ENCODE measurements around the gene SMARCA2. TPM values are rescaled to one million over a fixed set of nuclear protein-coding genes. Genes with fewer than 3 reads are reported as not detected.

Gene SMARCA2
- total RNA-seq, 6 experiments from 2014 or later: 73.2 to 113 (median 96.6) TPM

DNA sequence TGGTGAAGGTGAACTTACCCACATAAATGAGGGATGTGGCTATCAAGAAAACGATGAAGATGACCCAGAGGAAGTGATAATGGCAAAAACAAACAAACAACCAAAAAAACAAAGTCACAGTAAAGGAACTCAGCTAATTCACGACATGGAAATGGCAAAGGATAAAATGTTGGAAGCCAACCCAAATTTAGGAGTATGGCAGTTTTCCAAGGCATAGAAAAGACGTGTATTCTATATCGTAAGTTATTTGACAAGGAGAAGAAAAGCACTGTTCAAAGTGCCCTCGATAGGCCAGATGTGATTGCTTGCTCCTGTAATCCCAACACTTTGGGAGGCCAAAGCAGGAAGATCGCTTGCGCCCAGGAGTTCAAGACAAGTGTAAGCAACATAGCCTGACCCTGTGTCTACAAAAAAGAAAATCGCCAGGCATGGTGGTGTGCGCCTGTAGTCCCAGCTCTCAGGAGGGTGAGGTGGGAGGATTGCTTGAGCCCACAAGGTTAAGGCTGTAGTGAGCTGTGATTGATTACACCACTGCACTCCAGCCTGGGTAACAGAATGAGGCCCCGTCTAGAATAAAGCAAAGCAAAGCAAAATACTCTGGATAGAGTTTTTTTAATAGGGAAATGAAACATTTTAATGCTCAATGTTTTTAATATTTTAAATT lies 138.0 kb downstream of the SMARCA2 start:
- H3K36me3 Mint-ChIP-seq (ENCODE audit: low read depth): peaks cover 4% of the 10 kb centered on the region
- DNase-seq: no peak
- H3K4me3 Mint-ChIP-seq: no peak overlapping the region
- H3K9me3 Mint-ChIP-seq: no peaks in the 10 kb centered on the region
- TF ChIP-seq, protein P1, sequence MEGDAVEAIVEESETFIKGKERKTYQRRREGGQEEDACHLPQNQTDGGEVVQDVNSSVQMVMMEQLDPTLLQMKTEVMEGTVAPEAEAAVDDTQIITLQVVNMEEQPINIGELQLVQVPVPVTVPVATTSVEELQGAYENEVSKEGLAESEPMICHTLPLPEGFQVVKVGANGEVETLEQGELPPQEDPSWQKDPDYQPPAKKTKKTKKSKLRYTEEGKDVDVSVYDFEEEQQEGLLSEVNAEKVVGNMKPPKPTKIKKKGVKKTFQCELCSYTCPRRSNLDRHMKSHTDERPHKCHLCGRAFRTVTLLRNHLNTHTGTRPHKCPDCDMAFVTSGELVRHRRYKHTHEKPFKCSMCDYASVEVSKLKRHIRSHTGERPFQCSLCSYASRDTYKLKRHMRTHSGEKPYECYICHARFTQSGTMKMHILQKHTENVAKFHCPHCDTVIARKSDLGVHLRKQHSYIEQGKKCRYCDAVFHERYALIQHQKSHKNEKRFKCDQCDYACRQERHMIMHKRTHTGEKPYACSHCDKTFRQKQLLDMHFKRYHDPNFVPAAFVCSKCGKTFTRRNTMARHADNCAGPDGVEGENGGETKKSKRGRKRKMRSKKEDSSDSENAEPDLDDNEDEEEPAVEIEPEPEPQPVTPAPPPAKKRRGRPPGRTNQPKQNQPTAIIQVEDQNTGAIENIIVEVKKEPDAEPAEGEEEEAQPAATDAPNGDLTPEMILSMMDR (IDR thresholded peaks at IDR 0.05): no peak
- H3K27me3 Mint-ChIP-seq (ENCODE audit: insufficient read depth): no peaks in the 10 kb centered on the region
- peaks cover 32% of the 10 kb centered on the region for H3K4me1 Mint-ChIP-seq (ENCODE audit: low read depth)
- H3K27ac Mint-ChIP-seq: no peak overlapping the region

DNA sequence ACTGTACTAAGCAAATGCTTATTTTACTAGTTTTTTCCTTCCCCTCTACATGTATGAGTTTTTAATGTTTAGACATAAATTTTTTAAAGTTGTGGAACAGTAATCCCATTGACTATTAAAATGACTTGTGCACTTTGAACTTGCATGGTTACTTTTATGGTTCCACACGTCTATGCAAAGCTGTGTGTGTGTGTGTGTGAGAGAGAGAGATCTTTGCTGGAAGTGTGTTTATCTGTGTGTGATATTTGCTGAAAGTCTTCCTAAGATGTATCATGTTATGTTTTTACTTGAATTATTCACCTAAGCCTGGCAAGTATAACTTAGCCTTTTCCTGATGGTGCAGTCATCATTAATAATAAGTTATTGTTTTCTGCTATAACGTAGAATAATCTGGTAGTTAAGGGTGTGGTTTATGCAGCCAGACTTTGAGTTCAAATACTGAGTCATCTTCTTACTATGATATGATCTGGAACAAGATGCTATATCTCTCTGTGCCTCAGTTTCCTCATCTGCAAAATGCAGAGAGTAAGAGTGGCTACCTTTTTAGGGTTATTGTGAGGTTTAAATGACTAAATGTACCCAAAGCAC lies 138.6 kb downstream of the SMARCA2 start:
- DNase-seq: no peak
- Mint-ChIP-seq H3K27ac (no peak overlapping the region), H3K9me3 (no peaks in the 10 kb centered on the region), H3K27me3 (ENCODE audit: insufficient read depth) (no peaks in the 10 kb centered on the region), H3K4me3 (no peak overlapping the region), H3K4me1 (ENCODE audit: low read depth) (peaks cover 38% of the 10 kb centered on the region), H3K36me3 (ENCODE audit: low read depth) (peaks cover 3% of the 10 kb centered on the region)
- TF ChIP-seq, protein P1 (IDR thresholded peaks at IDR 0.05): no peak

DNA sequence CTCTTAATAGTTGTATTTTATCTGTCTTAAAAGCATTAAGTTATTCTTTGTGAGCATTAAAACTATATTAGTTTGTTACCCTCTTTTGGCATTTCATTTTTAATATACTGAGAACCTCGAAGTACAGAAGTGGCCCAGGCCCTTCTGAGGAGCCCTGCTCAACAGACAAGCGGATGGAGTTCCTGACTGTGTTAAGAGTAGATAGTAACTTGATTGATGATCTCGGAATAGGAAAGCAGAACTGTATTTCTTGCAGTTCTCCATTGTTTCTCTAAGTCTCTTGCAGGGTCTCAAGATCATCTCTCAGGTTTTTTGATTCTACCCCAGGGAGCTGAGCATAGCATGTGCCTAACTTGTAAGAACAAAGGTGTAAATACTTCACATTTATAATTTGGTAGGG lies 139.6 kb downstream of the SMARCA2 start:
- H3K27ac Mint-ChIP-seq: no peak overlapping the region
- TF ChIP-seq, protein P1 (IDR thresholded peaks at IDR 0.05): no peak
- no peaks in the 10 kb centered on the region for H3K27me3 Mint-ChIP-seq (ENCODE audit: insufficient read depth)
- H3K4me1 Mint-ChIP-seq (ENCODE audit: low read depth): peaks cover 45% of the 10 kb centered on the region
- H3K9me3 Mint-ChIP-seq: no peaks in the 10 kb centered on the region
- no peaks in the 10 kb centered on the region; the same call in 1 of the 2 replicates for H3K36me3 Mint-ChIP-seq (ENCODE audit: low read depth)
- no peak for DNase-seq
- no peak overlapping the region for H3K4me3 Mint-ChIP-seq

DNA sequence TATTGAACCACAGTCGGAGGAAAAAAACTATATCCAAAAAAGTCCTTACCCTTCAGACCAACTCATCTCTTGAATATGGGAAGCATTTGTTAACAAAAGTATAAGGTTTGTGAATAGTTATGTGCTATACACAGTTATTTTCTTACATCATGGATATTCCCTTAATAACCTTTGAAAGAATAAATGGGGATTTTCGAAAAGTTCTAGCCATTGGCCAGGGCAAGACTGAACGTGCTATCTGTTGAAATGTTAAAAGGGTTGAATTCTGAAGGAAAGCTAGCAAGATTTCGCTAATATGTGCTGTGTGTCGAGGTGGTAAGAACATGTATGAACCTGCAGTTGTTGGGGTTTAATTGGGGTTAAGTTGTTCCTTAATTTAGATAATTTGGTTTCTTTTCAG lies 140.8 kb downstream of the SMARCA2 start:
- TF ChIP-seq, protein P1 (IDR thresholded peaks at IDR 0.05): no peak
- Mint-ChIP-seq H3K9me3 (no peaks in the 10 kb centered on the region), H3K4me3 (no peak overlapping the region), H3K4me1 (ENCODE audit: low read depth) (peaks cover 57% of the 10 kb centered on the region), H3K27me3 (ENCODE audit: insufficient read depth) (no peaks in the 10 kb centered on the region; the same call in 1 of the 2 replicates), H3K27ac (no peak overlapping the region), H3K36me3 (ENCODE audit: low read depth) (no peaks in the 10 kb centered on the region; the same call in 1 of the 2 replicates)
- DNase-seq: no peak

DNA sequence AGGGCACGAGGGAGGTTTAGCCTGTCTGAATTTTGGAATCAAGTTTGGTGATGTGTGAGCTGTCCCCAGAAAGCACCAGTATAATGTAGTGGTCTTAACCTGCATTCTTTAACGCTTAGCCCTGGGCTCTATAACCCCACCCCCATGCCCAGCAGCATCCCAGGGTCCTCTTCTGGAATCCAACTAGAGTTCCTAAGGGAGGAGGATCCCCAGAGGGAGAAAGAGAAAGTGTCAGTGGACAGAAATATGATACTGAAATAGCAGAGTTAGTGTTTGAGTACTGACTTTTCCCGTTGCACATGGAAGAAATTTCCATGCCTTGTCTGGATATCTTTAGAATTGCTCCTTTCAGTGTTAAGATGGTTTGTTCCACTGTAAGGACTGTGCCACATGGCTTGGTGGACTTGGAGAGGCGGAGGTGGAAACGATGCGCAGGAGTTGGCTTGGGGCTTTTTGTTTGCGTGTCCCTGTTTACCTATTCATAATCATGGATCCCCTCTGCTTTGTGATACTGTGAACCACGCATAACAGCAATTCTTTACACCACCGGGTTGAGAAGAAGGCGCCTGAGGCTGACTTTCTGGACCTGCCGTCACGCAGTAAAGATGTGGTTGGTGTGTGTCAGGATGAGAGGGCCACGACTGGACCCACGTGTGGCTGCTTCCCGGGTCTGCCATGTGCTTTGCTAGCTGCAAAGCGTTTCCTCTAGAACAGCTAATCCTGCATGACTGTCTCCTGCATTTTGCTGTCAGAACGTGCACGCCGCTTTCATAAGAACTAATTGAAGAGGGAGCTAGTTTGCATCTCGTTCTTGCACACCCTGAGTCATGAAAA lies 142.3 kb downstream of the SMARCA2 start:
- H3K4me3 Mint-ChIP-seq: peak overlapping the region; percentile 97
- no peaks in the 10 kb centered on the region; the same call in 1 of the 2 replicates for H3K27me3 Mint-ChIP-seq (ENCODE audit: insufficient read depth)
- TF ChIP-seq, protein P1 (IDR thresholded peaks at IDR 0.05): no peak
- no peaks in the 10 kb centered on the region for H3K9me3 Mint-ChIP-seq
- H3K36me3 Mint-ChIP-seq (ENCODE audit: low read depth): peaks cover 6% of the 10 kb centered on the region; the same call in 1 of the 2 replicates
- H3K27ac Mint-ChIP-seq: peak overlapping the region; percentile 99
- peaks cover 63% of the 10 kb centered on the region for H3K4me1 Mint-ChIP-seq (ENCODE audit: low read depth)
- DNase-seq: peak; percentile 78

All from HFFc6 (cell line).